ENCODE data around the gene SCUBE2.

SCUBE2 gene

DNA sequence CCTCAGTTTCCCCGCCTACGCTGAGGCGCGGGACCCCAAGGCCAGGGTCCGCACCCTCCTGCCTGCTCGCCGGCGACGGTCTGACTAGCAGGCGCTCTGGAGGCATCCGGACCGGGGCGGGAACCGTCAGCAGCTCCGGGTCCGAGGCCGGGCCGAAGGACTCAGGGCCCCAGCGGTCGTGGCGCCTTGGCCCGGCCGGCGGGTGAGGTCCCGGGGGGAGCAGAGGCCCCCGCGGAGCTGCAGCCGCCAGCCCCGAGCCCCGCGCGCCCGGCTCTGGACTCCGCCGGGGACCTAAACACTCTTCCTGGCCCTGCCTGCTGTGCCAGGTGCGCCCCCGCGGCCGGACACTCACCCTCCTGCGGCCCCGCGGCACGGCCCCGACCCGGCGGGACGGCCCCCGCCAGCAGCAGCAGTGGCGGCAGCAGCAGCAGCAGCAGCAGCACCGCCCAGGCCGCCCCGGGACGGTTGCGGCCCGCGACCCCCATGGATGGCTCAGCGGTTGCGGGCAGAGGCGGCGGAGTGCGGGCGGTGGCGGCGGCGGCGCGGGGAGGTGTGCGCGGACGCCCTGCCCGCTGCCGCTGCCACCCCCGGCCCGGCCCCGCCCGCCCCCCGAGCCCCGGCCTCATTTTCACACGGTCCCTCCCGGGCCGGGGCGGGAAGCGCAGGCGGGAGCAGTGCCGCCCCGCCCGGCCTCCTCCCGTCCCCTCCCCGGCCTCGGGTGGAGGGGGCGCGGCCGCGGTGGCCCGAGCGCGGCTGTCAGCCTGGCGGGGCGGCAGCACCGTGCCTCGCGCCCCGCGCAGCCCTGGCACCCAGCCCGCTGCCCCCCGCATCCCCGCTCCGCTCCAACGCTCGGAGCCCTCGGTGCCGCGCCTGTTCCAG, at the start of gene SCUBE2:
SCUBE2 (minus strand) TSS at position 556 of the 879 bp plus-strand sequence; CDS start at position 485, 71 bp downstream.
- DNase-seq, result no peak

DNA sequence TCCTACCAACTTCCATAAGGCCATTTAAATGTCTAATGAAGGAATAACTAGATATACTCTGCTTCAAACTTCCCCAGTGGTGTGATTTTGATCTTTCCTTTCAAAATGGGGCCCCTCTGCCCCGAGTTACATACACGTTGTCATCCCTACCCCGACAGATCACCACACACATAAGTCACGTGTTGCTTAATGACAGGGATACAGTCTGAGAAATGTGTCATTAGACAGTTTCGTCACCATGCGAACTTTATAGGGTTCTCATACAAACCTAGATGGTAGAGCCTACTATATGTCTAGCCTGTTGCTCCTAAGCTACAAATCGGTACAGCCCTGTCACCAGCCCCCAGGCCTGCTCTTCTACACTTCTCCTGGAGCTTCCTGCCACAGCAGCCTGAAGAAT, 49.8 kb upstream of the SCUBE2 start:
- no peak for DNase-seq

DNA sequence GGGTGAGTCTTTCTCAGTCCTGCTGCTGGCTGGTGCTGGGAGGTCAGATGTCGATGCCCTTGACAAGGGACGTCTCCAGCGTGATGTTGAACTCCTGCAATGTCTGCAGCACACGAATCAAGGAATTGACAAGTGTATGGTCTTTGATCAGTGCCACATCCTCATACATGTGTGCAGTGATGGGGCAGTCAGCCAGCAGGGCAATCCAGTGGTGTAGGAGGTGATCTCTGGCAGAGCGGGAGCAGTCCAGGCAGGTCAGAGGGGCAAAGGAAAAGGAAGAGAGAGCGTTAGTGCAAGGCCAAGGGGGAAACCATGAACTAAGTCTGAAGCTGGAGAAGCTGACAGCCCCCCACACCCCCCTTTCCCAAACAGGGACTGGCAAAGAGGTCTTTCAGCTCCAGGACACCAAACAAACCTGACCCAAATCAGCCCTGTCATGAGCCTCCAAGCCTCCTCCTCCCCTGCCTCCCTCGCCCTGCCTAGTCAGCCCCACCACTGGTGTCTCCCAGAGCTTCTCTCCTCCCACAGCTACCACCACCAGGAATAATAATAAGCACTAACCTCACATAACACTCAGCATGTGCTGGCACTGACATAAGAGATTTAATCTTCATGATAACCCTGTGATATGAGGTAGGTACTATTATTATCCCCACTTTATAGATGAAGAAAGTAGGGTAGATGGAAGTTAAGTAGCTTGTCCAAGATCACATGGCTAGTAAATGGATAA, 48.4 kb upstream of the SCUBE2 start:
- no peak for DNase-seq

- DNase-seq, result peak; percentile 17
These were observed 47.5 kb upstream of the SCUBE2 start for GRCh38 chr11:9138612-9139579.

GRCh38 chr11:9138133-9138453, 46.7 kb upstream of the SCUBE2 start:
- no peak for DNase-seq

DNA sequence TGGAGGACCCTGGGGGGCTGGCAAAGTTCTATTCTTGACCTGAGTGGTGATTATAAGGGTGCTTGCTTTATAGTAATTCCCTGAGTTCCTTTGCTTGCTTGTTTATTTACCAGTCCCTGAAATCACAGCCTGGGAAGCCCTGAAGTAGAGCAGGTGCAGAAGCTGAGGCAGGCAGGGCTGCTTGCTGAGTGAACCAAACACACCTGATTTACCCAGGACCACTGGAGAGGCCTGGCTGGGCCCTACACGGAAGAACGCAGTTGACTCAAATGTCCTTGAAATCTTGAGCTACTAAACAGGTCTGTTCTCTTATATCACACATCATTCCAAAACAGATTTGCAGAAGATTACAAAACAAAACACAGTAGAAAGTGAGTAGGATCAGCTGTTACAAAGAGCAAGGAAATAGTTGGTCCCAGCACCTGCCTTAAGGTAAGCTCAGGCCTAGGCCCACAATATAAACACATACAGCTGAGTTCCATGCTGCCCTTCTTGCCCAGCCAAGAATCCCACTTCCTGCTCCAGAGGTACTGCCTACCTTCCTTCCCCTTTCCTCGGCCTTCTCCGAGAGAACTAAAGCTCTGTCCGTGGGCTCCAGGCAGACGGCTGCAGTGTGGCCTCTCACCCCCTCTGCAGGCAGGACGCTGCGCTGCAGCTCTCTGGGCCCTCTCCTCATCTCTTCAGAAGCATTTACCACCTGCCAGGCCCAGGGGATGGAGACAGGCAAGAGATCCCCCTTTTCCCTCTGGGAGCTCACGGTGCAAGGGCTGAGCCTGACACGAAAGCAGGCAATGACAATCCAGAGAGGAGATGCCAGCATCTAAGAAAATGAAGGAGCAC, 46.1 kb upstream of the SCUBE2 start:
- peak; percentile 71 for DNase-seq

DNA sequence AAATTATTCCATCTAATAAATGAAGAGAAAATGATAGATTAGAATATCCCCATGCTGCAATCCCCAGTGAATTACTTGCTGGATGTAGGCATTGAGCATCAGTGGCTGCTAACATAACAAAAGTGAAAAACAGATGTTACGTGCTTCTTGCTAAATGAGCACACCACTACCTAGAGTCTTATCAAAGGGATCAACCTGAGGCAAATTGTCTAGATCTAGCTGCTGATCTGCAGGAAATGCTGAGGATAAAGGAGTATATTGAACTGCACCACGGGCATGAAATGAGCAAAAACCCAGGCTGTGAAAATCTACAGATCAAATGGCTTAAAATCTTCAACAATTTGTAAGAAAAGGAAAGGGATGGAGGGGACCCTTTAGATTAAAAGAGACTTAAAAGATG, 45.3 kb upstream of the SCUBE2 start:
- no peak for DNase-seq

DNA sequence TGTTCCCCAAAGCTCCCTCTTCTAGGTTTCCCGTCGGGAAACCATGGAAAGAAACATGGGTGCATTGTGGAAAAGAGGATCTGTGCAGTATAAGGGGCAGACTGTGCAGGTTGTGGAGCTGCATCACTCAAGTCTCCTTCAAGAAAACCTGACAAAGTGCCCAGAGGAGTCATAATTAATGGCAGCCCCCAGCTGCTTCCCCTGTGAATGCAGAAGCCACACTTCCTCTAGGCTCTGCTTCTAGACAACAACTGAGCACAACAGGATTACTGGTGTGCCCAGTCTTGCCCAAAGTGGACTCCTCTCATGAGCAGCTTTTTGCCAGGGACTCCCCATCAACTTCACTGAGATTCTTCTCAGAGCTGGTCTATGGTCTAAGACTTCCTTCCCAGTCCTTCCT, 42.6 kb upstream of the SCUBE2 start:
- DNase-seq, result no peak

- no peak for DNase-seq
These were observed 40.9 kb upstream of the SCUBE2 start for GRCh38 chr11:9132203-9132878.

- DNase-seq, result no peak
These were observed 38.9 kb upstream of the SCUBE2 start for GRCh38 chr11:9130297-9130696.

GRCh38 chr11:9126636-9127035, 35.2 kb upstream of the SCUBE2 start:
- DNase-seq, result no peak

GRCh38 chr11:9125185-9125886, 33.9 kb upstream of the SCUBE2 start:
- no peak for DNase-seq

- DNase-seq, result no peak
These were observed 32.4 kb upstream of the SCUBE2 start for GRCh38 chr11:9123595-9124304.

DNA sequence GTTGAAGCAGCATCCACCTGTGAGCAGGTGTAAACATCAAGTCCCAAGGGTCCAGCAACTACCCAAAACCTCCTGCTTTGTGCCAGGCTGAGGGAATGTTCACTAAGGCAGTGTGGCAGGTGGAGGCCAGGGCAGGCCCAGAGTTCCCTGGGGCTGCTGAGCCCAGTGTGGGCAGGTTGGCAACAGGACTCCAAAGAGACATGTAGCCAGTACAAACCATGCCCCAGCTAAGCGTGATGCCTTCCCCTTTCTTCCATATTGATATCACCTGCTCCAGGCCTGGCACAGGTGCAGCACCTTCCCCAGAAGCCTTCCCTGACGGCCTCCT, 30.0 kb upstream of the SCUBE2 start:
- DNase-seq, result no peak

GRCh38 chr11:9120664-9121468, 29.5 kb upstream of the SCUBE2 start:
- no peak for DNase-seq

DNA sequence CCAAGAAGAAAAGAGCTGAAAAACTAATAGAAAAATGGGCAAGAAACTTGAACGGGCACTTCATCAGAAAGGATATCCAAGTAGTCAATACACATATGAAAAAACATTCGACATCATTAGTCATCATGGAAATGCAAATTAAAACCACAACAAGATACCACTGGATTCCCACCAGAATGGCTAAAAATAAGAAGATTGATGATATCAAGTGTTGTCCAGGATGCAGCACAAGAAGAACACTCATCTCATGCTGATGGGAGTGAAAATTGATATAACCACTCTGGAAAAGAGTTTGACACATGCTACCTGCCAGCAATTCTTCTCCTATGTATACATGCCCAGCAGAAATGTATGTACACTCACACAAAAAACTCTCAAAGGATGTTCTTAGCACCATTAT, 26.9 kb upstream of the SCUBE2 start:
- no peak for DNase-seq

GRCh38 chr11:9112075-9112474, 20.7 kb upstream of the SCUBE2 start:
- no peak for DNase-seq

DNA sequence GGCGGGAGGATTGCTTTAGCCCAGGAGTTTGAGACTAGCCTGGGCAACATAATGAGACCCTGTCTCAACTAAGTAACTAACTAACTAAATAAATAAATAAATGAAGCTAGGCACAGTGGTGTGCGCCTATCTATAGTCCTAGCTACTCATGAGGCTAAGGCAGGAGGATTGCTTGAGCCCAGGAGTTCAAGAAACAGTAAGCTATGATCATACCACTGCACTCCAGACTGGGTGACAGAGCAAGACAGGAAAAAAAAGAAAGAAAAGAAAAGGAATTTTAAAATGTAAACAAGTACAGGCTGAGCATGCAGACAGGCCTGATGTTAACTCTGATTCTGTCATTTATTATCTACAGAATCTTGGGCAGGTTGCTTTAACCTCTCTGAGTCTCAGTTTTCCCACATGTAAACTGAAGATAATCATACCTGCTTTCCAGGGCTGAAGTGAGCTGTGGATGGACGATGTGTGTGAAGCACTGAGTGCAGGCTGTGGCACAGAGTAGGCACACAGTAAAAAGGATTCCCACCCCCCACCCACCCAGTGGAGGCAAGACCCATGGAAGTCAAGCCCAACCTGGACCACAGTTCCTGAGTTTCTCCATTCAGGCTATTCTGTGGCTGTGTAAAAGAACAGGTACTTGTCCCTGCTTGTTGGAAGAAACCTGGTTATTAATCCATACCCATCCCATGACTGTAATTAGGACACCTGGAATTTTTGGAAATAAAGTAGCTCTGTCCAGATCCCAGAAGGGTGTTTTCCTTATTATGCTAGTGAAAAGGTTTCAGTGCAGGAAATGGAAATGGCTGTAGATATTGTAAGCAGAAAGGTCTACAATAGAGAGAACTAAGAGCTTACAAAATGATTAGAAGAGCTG, 18.7 kb upstream of the SCUBE2 start:
- no peak for DNase-seq

DNA sequence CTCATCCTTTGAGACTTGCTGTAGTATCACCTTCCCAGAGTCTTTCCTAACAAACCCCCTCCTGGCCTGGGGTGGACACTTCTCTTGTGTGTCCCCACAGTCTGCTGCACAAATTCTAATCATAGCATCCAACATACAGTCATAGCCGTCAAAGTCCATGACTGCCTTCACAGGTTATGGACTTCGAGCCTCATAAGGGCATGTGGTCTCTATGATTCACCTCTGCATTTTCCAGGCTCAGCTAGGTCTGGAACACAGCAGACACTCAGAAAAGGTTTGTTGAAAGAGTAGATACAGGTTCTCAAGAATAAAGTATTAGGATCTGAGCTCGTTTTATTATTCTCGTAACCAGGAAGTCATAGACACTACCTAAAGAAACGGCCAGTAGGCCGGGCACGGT, 13.2 kb upstream of the SCUBE2 start:
- DNase-seq, result no peak
